ENCODE measurements around the gene RAB31. TPM values are rescaled to one million over a fixed set of nuclear protein-coding genes. Genes with fewer than 3 reads are reported as not detected.

RAB31 gene
- polyA plus RNA-seq, 1 donor (not counting 4 experiments of a cell fraction or from before 2014, with no cell fraction given), result 47.0 TPM

GRCh38 chr18:9811978-9812377 lies 103.9 kb downstream of the RAB31 start:
- no peak overlapping the region for H3K9ac ChIP-seq (ENCODE audit: control insufficient read depth, extremely low read depth, insufficient read depth, low read length)
- H3K36me3 ChIP-seq (ENCODE audit: control insufficient read depth in 2 of 2, extremely low read depth in 1 of 2, insufficient read depth in 2 of 2, low read length in 2 of 2), result peaks cover under 1 to 1% of the 10 kb centered on the region in 2 experiments
- H3K27me3 ChIP-seq (ENCODE audit: control insufficient read depth, extremely low read depth, insufficient read depth, low read length), result no peaks in the 10 kb centered on the region
- no peak overlapping the region for H3K4me3 ChIP-seq (ENCODE audit: control insufficient read depth in 2 of 3, extremely low read depth in 1 of 3, insufficient read depth in 2 of 3, low read depth in 1 of 3, low read length in 3 of 3)
- H3K27ac ChIP-seq (ENCODE audit: control insufficient read depth, insufficient read depth, low read length), result no peak overlapping the region
- H3K9me1 ChIP-seq (ENCODE audit: control insufficient read depth, extremely low read depth, insufficient read depth, low read length), result no peaks in the 10 kb centered on the region
- dilution Hi-C loops (cut with MboI; ENCODE audit: extremely low pct_ligation_motif_present, low sequenced_read_pairs), result no loop called here
- H4K20me1 ChIP-seq (ENCODE audit: control insufficient read depth, extremely low read depth, insufficient read depth, low read length), result no peaks in the 10 kb centered on the region
- no peak for TF ChIP-seq EZH2 (IDR thresholded peaks at IDR 0.05; ENCODE audit: low read length)
- H3K9me3 ChIP-seq (ENCODE audit: control insufficient read depth, low read depth, low read length), result no peaks in the 10 kb centered on the region
- no peak overlapping the region for H3K4me2 ChIP-seq (ENCODE audit: control insufficient read depth, extremely low read depth, insufficient read depth, low read depth, low read length)
- H3K4me1 ChIP-seq (ENCODE audit: control insufficient read depth, extremely low read depth, insufficient read depth, low read length), result peaks cover 12% of the 10 kb centered on the region
- no peaks in the 10 kb centered on the region for H3K79me2 ChIP-seq (ENCODE audit: control insufficient read depth, insufficient read depth, low read length)
- DNase-seq (ENCODE audit: low read depth, low spot score), result no peak
- FAIRE-seq, result no peak
- no peak overlapping the region for H2AFZ ChIP-seq (ENCODE audit: control insufficient read depth, low read length)

GRCh38 chr18:9814431-9814830 lies 106.3 kb downstream of the RAB31 start:
- Histone ChIP-seq H3K9ac (ENCODE audit: control insufficient read depth, extremely low read depth, insufficient read depth, low read length) (no peak overlapping the region), H3K4me2 (ENCODE audit: control insufficient read depth, extremely low read depth, insufficient read depth, low read depth, low read length) (no peak overlapping the region), H3K36me3 (ENCODE audit: control insufficient read depth in 2 of 2, extremely low read depth in 1 of 2, insufficient read depth in 2 of 2, low read length in 2 of 2) (peaks cover 0 to 9% of the 10 kb centered on the region in 2 experiments), H3K27ac (ENCODE audit: control insufficient read depth, insufficient read depth, low read length) (no peak overlapping the region), H3K9me1 (ENCODE audit: control insufficient read depth, extremely low read depth, insufficient read depth, low read length) (no peaks in the 10 kb centered on the region), H3K27me3 (ENCODE audit: control insufficient read depth, extremely low read depth, insufficient read depth, low read length) (no peaks in the 10 kb centered on the region), H3K9me3 (ENCODE audit: control insufficient read depth, low read depth, low read length) (no peaks in the 10 kb centered on the region), H3K4me3 (ENCODE audit: control insufficient read depth in 2 of 3, extremely low read depth in 1 of 3, insufficient read depth in 2 of 3, low read depth in 1 of 3, low read length in 3 of 3) (no peak overlapping the region), H3K4me1 (ENCODE audit: control insufficient read depth, extremely low read depth, insufficient read depth, low read length) (no peaks in the 10 kb centered on the region), H4K20me1 (ENCODE audit: control insufficient read depth, extremely low read depth, insufficient read depth, low read length) (no peaks in the 10 kb centered on the region), H2AFZ (ENCODE audit: control insufficient read depth, low read length) (no peak overlapping the region), H3K79me2 (ENCODE audit: control insufficient read depth, insufficient read depth, low read length) (no peaks in the 10 kb centered on the region)
- TF ChIP-seq CTCF (optimal IDR thresholded peaks at IDR 0.05 in 1 of 3, IDR thresholded peaks at IDR 0.05 in 1 of 3, conservative IDR thresholded peaks at IDR 0.05 in 1 of 3; ENCODE audit: extremely low read depth in 1 of 3, insufficient read depth in 2 of 3, low read length in 3 of 3) (no peak), EZH2 (IDR thresholded peaks at IDR 0.05; ENCODE audit: low read length) (no peak)
- FAIRE-seq, result no peak
- dilution Hi-C loops (cut with MboI; ENCODE audit: extremely low pct_ligation_motif_present, low sequenced_read_pairs), result no loop called here
- DNase-seq (ENCODE audit: low read depth, low spot score), result no peak

- Histone ChIP-seq H3K4me3 (ENCODE audit: control insufficient read depth in 2 of 3, extremely low read depth in 1 of 3, insufficient read depth in 2 of 3, low read depth in 1 of 3, low read length in 3 of 3) (no peak overlapping the region), H3K4me1 (ENCODE audit: control insufficient read depth, extremely low read depth, insufficient read depth, low read length) (no peaks in the 10 kb centered on the region), H3K9me1 (ENCODE audit: control insufficient read depth, extremely low read depth, insufficient read depth, low read length) (no peaks in the 10 kb centered on the region), H3K36me3 (ENCODE audit: control insufficient read depth in 2 of 2, extremely low read depth in 1 of 2, insufficient read depth in 2 of 2, low read length in 2 of 2) (peaks cover 0 to 9% of the 10 kb centered on the region in 2 experiments), H3K79me2 (ENCODE audit: control insufficient read depth, insufficient read depth, low read length) (no peaks in the 10 kb centered on the region), H3K27ac (ENCODE audit: control insufficient read depth, insufficient read depth, low read length) (no peak overlapping the region), H4K20me1 (ENCODE audit: control insufficient read depth, extremely low read depth, insufficient read depth, low read length) (no peaks in the 10 kb centered on the region), H3K9me3 (ENCODE audit: control insufficient read depth, low read depth, low read length) (no peaks in the 10 kb centered on the region), H3K4me2 (ENCODE audit: control insufficient read depth, extremely low read depth, insufficient read depth, low read depth, low read length) (no peak overlapping the region), H3K9ac (ENCODE audit: control insufficient read depth, extremely low read depth, insufficient read depth, low read length) (no peak overlapping the region), H2AFZ (ENCODE audit: control insufficient read depth, low read length) (no peak overlapping the region), H3K27me3 (ENCODE audit: control insufficient read depth, extremely low read depth, insufficient read depth, low read length) (no peaks in the 10 kb centered on the region)
- no peak for DNase-seq (ENCODE audit: low read depth, low spot score)
- dilution Hi-C loops (cut with MboI; ENCODE audit: extremely low pct_ligation_motif_present, low sequenced_read_pairs), result no loop called here
- no peak for FAIRE-seq
- TF ChIP-seq CTCF (optimal IDR thresholded peaks at IDR 0.05 in 1 of 3, IDR thresholded peaks at IDR 0.05 in 1 of 3, conservative IDR thresholded peaks at IDR 0.05 in 1 of 3; ENCODE audit: extremely low read depth in 1 of 3, insufficient read depth in 2 of 3, low read length in 3 of 3), result no peak
- no peak for TF ChIP-seq EZH2 (IDR thresholded peaks at IDR 0.05; ENCODE audit: low read length)
Observed at GRCh38 chr18:9817286-9817685, 109.2 kb downstream of the RAB31 start.

Measured in keratinocyte (primary cell).